ENCODE measurements around the gene HRCT1. TPM values are rescaled to one million over a fixed set of nuclear protein-coding genes. Genes with fewer than 3 reads are reported as not detected.

Gene HRCT1
- total RNA-seq, 6 donors from 2014 or later = 2.1 to 19.1 (median 10.6) TPM

DNA sequence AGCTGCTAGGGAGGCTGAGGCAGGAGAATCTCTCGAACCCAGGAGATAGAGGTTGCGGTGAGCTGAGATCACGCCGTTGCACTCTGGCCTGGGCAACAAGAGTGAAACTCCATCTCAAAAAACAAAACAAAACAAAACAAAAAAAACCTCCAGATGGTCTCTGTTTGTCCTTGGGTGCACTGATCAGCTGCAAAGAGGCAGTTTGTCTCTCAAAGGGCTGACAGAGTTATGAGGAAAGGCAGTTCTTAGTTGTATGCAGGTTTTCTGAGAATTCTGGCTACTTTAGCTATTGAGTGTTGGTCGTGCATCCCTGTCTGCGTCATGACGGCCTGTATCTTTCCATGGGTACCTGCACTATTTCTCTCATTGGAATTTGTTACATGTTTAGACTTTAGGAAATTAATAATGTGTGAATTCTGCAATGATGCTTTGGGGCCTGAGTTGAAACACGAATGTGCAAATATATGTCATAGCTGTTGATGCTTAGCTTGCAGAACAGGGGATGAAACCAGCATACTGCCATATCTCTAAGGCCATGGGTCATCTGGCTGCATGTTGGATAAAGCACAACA is 33.8 kb downstream of the HRCT1 start:
- DNase-seq = no peak
- no peaks in the 10 kb centered on the region for H3K9me3 ChIP-seq
- H3K36me3 ChIP-seq = no peaks in the 10 kb centered on the region
- no peak overlapping the region for H3K4me3 ChIP-seq
- ATAC-seq (ENCODE audit: low FRiP score in 2 of 2) = no peak
- H3K4me1 ChIP-seq = peaks cover 0 to under 1% (median 0%) of the 10 kb centered on the region in 4 donors
- no peaks in the 10 kb centered on the region for H3K27me3 ChIP-seq
- 93 to 94% methylated on average over 8 of the region's 8 CpGs for WGBS, 2 donors
- H3K27ac ChIP-seq = no peak overlapping the region
- TF ChIP-seq POLR2A (IDR thresholded peaks at IDR 0.05) (no peak), POLR2AphosphoS5 (IDR thresholded peaks at IDR 0.05) (no peak), EP300 (IDR thresholded peaks at IDR 0.05) (no peak)
- TF ChIP-seq, protein P1, sequence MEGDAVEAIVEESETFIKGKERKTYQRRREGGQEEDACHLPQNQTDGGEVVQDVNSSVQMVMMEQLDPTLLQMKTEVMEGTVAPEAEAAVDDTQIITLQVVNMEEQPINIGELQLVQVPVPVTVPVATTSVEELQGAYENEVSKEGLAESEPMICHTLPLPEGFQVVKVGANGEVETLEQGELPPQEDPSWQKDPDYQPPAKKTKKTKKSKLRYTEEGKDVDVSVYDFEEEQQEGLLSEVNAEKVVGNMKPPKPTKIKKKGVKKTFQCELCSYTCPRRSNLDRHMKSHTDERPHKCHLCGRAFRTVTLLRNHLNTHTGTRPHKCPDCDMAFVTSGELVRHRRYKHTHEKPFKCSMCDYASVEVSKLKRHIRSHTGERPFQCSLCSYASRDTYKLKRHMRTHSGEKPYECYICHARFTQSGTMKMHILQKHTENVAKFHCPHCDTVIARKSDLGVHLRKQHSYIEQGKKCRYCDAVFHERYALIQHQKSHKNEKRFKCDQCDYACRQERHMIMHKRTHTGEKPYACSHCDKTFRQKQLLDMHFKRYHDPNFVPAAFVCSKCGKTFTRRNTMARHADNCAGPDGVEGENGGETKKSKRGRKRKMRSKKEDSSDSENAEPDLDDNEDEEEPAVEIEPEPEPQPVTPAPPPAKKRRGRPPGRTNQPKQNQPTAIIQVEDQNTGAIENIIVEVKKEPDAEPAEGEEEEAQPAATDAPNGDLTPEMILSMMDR (IDR thresholded peaks at IDR 0.05) = no peak

GRCh38 chr9:35940458-35941407 is 34.7 kb downstream of the HRCT1 start:
- Histone ChIP-seq H3K4me3 (no peak overlapping the region), H3K27me3 (no peaks in the 10 kb centered on the region), H3K36me3 (no peaks in the 10 kb centered on the region), H3K4me1 (peaks cover 7 to 9% (median 8%) of the 10 kb centered on the region in 4 donors), H3K9me3 (no peaks in the 10 kb centered on the region), H3K27ac (peak overlapping the region in 1 of 4 donors; percentile 43)
- TF ChIP-seq, protein P1 (IDR thresholded peaks at IDR 0.05) = no peak
- TF ChIP-seq POLR2A (IDR thresholded peaks at IDR 0.05) = no peak
- TF ChIP-seq POLR2AphosphoS5 (IDR thresholded peaks at IDR 0.05) = no peak
- DNase-seq (no peak), ATAC-seq (ENCODE audit: low FRiP score in 2 of 2) (no peak)
- 59 to 73% methylated on average over 7 of the region's 7 CpGs for WGBS, 2 donors

DNA sequence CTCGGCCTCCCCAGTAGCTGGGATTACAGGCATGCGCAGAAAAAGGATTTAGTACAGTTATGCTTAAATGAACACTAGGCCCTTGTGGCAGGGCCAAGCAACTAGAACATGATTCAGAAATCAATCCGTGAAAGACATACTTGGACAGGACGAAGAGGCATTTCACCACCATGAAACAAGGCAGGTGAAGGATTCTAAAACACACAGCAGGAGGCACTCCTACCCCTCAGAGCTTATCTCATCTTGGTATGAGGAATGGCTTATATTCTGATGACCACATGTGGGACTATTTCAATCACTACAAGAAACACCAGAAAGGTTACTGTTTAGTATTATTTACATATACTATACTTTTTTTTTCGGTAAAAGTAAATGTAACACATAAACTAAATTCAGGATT is 36.3 kb downstream of the HRCT1 start:
- no peak for TF ChIP-seq POLR2A (IDR thresholded peaks at IDR 0.05)
- TF ChIP-seq, protein P1 (IDR thresholded peaks at IDR 0.05) = no peak
- TF ChIP-seq EP300 (IDR thresholded peaks at IDR 0.05) = no peak
- no peak for TF ChIP-seq POLR2AphosphoS5 (IDR thresholded peaks at IDR 0.05)
- Histone ChIP-seq H3K27ac (no peak overlapping the region), H3K9me3 (no peaks in the 10 kb centered on the region), H3K36me3 (no peaks in the 10 kb centered on the region), H3K27me3 (no peaks in the 10 kb centered on the region), H3K4me1 (peaks cover 7 to 13% (median 11%) of the 10 kb centered on the region in 4 donors), H3K4me3 (no peak overlapping the region)
- DNase-seq = no peak
- ATAC-seq (ENCODE audit: low FRiP score in 2 of 2) = no peak
- WGBS, 2 donors = 88 to 93% methylated on average over 5 of the region's 5 CpGs

- no peak for DNase-seq
Observed at GRCh38 chr9:35944173-35944572, 38.2 kb downstream of the HRCT1 start.

More at GRCh38 chr9:35944173-35944572, 38.2 kb downstream of the HRCT1 start:
- H3K36me3 ChIP-seq = no peaks in the 10 kb centered on the region
- WGBS, 2 donors = 69 to 72% methylated on average over 3 of the region's 3 CpGs
- no peaks in the 10 kb centered on the region for H3K27me3 ChIP-seq
- peak overlapping the region; percentile 4 to 79 (median 30) for H3K27ac ChIP-seq
- H3K9me3 ChIP-seq = no peaks in the 10 kb centered on the region
- no peak overlapping the region for H3K4me3 ChIP-seq
- ATAC-seq (ENCODE audit: low FRiP score in 2 of 2) = no peak
- TF ChIP-seq EP300 (IDR thresholded peaks at IDR 0.05) (no peak), POLR2AphosphoS5 (IDR thresholded peaks at IDR 0.05) (no peak), POLR2A (IDR thresholded peaks at IDR 0.05) (no peak)
- TF ChIP-seq, protein P1 (IDR thresholded peaks at IDR 0.05) = no peak
- H3K4me1 ChIP-seq = peaks cover 15 to 21% (median 16%) of the 10 kb centered on the region in 4 donors

Data from upper lobe of left lung (tissue), 6 donors.